DOHH2 (cell line): ENCODE measurements around the gene GRK7.

Source experiments
- H3F3A ChIP-seq: fragments of 200-600 bp; sonication (generic), shearing (Covaris generic); 2 replicates; pipeline ENCODE4 v1.6.0; 2016; ENCODE audit warnings: antibody characterized with exemption, mild to moderate bottlenecking; ENCODE audit not compliant: control insufficient read depth, insufficient read depth
- H3K27ac ChIP-seq: fragments of 200-600 bp; sonication (generic); 2 replicates; pipeline ENCODE4 v1.5.1; 2014; ENCODE audit warnings: low read depth, mild to moderate bottlenecking, low read length, moderate library complexity
- H3K27me3 ChIP-seq: fragments of 200-600 bp; sonication (generic); 2 replicates; pipeline ENCODE4 v1.6.1; 2014; ENCODE audit warnings: mild to moderate bottlenecking, low read length, mixed read lengths; ENCODE audit not compliant: control insufficient read depth
- H3K36me3 ChIP-seq: fragments of 200-600 bp; sonication (generic); 2 replicates; pipeline ENCODE4 v1.6.1; 2014; ENCODE audit warnings: mild to moderate bottlenecking, low read length, moderate library complexity, mixed read lengths; ENCODE audit not compliant: control insufficient read depth
- H3K4me1 ChIP-seq: fragments of 200-600 bp; sonication (generic); 2 replicates; pipeline ENCODE4 v1.6.1; 2014; ENCODE audit warnings: mild to moderate bottlenecking, low read length, mixed read lengths; ENCODE audit not compliant: control insufficient read depth
- H3K4me2 ChIP-seq: fragments of 200-600 bp; sonication (generic); 2 replicates; pipeline ENCODE4 v1.6.0; 2014; ENCODE audit warnings: mild to moderate bottlenecking, low read length, moderate library complexity
- H3K4me3 ChIP-seq: fragments of 200-600 bp; sonication (generic); 2 replicates; pipeline ENCODE4 v1.5.1; 2014; ENCODE audit warnings: mild to moderate bottlenecking, low read length, mixed read lengths
- H3K79me2 ChIP-seq: fragments of 200-600 bp; sonication (generic); 2 replicates; pipeline ENCODE4 v1.6.1; 2014; ENCODE audit warnings: mild to moderate bottlenecking, low read length, mixed read lengths; ENCODE audit not compliant: control insufficient read depth
- H3K9me2 ChIP-seq: fragments of 200-600 bp; sonication (generic); replicated peaks from 2 replicates; pipeline ENCODE4 v1.6.1; 2014; ENCODE audit warnings: mild to moderate bottlenecking, low read length, mixed read lengths; ENCODE audit not compliant: control insufficient read depth
- H3K9me3 ChIP-seq: fragments of 200-600 bp; sonication (generic); 2 replicates; pipeline ENCODE4 v1.6.1; 2014; ENCODE audit warnings: antibody characterized with exemption, low read length, mixed read lengths; ENCODE audit not compliant: control insufficient read depth, insufficient read depth
- H4K20me1 ChIP-seq: fragments of 200-600 bp; sonication (generic); 2 replicates; pipeline ENCODE4 v1.6.0; 2014; ENCODE audit warnings: low read depth, mild to moderate bottlenecking, antibody characterized with exemption, low read length, moderate library complexity; ENCODE audit not compliant: control insufficient read depth, insufficient read depth
- CTCF ChIP-seq: fragments of 200-600 bp; sonication (generic); IDR thresholded peaks from one replicate; pipeline ENCODE4 v1.5.1; 2014; ENCODE audit warnings: antibody characterized with exemption, mild to moderate bottlenecking, low read depth, low read length; ENCODE audit not compliant: poor library complexity, severe bottlenecking
- EZH2phosphoT487 ChIP-seq: fragments of 200-600 bp; sonication (generic); IDR thresholded peaks from 2 replicates; pipeline ENCODE4 v1.6.1; 2017; ENCODE audit warnings: borderline replicate concordance, mild to moderate bottlenecking, antibody characterized with exemption, low read length, moderate library complexity, mixed read lengths

GRK7 gene

DNA sequence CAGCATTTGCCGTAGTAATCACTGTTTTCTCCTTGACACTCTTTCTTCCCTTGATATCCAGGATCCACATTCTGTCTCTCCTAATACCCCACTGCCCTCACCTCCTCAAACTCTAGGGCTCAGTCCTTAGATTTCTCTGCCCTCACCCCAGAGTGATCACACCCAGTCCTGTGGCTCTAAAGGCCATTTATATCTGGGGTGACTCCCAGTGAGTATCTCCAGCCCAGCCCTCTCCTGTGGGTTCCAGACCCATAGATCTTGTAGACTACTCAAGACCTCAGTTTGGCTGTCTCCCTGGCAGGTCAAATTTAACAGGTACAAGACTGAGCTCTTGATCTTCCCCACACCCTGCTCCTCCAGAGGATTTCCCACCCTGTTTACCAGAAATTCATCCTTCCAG, 1.3 kb downstream of the GRK7 start:
- Histone ChIP-seq H3K4me1 (no peaks in the 10 kb centered on the region), H3K79me2 (no peaks in the 10 kb centered on the region), H3F3A (no peaks in the 10 kb centered on the region), H3K36me3 (no peaks in the 10 kb centered on the region), H4K20me1 (no peaks in the 10 kb centered on the region), H3K27ac (no peak overlapping the region), H3K27me3 (peaks cover 3% of the 10 kb centered on the region; the same call in 1 of the 2 replicates), H3K9me2 (no peaks in the 10 kb centered on the region), H3K4me2 (no peak overlapping the region), H3K9me3 (no peaks in the 10 kb centered on the region), H3K4me3 (no peak overlapping the region)
- no peak for TF ChIP-seq EZH2phosphoT487
- TF ChIP-seq CTCF = no peak

DNA sequence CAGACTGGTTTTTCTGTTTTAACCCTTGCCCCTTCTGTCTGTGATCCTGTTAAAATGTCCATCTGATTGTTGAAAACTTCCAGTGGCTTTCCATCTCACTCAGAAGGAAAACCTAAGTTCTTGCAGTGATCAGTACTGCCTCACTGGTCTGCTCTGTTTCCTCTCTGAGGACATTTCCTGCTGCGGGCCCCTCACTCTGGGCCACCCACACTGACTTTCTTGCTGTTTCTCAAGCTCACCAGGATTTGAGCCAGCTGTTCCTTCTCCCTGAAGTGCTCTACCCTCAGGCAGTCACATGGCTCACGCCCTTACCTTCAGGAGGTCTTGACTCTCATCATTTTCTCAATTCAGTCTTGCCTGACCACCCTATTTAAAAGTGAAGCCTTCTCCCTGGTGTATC, 1.8 kb downstream of the GRK7 start:
- Histone ChIP-seq H3K4me1 (no peaks in the 10 kb centered on the region), H4K20me1 (no peaks in the 10 kb centered on the region), H3K9me3 (no peaks in the 10 kb centered on the region), H3K9me2 (no peaks in the 10 kb centered on the region), H3K36me3 (no peaks in the 10 kb centered on the region), H3K4me3 (no peak overlapping the region), H3F3A (no peaks in the 10 kb centered on the region), H3K4me2 (no peak overlapping the region), H3K27ac (no peak overlapping the region), H3K79me2 (no peaks in the 10 kb centered on the region), H3K27me3 (peaks cover 4% of the 10 kb centered on the region; the same call in 1 of the 2 replicates)
- TF ChIP-seq EZH2phosphoT487 = no peak
- TF ChIP-seq CTCF = no peak

- Histone ChIP-seq H3K27me3 (peaks cover 4% of the 10 kb centered on the region; the same call in 1 of the 2 replicates), H3K79me2 (no peaks in the 10 kb centered on the region), H3K36me3 (no peaks in the 10 kb centered on the region), H3K4me3 (no peak overlapping the region), H3K4me1 (no peaks in the 10 kb centered on the region), H3F3A (no peaks in the 10 kb centered on the region), H3K9me2 (no peaks in the 10 kb centered on the region), H3K27ac (no peak overlapping the region), H4K20me1 (no peaks in the 10 kb centered on the region), H3K9me3 (no peaks in the 10 kb centered on the region), H3K4me2 (no peak overlapping the region)
- TF ChIP-seq CTCF = no peak
- TF ChIP-seq EZH2phosphoT487 = no peak
These were observed 3.9 kb downstream of the GRK7 start for GRCh38 chr3:141767066-141767465.
